HG03066 (cell line): ENCODE measurements around the gene TLE5.
"Not testable (repeated sequence)": the region's sequence is repeated elsewhere in the genome, so short reads cannot be mapped to it uniquely, and the experiment has no call there.

Experiments used
- ATAC-seq: cut with Tn5 transposase; IDR thresholded peaks from one replicate; pipeline ENCODE4 v1.9.1; 2021; ENCODE audit warnings: low read depth; ENCODE audit not compliant: unreplicated experiment

TLE5 gene

DNA sequence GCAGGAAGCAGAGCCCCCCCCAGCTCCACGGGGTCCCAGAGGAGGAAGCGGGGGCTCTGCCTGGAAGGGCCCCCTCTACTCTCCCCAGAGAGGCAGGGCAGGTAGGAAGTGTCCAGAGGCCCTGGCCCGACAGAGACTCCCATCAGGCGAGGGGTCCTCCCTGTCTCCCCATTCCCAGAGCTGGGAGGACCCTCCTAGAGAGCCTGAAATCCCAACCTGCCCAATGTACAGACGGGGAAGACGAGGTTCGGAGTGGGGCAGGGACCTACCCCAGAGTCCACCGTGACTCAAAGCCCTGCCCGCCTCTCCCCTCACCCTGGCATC, 34.4 kb downstream of the TLE5 start:
- no peak for ATAC-seq

DNA sequence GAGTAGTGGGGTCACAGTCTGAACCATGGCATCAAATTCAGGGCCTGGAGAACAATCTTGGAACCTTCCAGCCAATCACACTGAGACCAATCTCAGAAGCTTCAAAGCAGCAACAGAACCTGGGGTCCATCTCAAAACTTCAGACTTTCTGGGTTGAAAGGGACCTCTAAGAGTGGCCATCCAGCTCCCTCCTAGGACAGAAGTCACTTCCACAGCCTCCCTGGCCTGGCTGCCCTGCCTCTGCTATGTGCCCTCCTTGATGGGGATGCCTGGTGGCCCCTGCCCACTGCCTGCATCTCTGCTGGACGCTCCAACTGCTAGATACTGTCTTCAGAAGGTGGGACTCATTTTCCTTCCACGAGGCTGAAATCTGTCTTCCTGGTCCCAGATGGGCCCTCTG, 35.0 kb downstream of the TLE5 start:
- ATAC-seq, result no peak

- no peak for ATAC-seq
These were observed 35.5 kb downstream of the TLE5 start for GRCh38 chr19:3026768-3027167.

- ATAC-seq, result no peak
These were observed 36.8 kb downstream of the TLE5 start for GRCh38 chr19:3025549-3025886.

DNA sequence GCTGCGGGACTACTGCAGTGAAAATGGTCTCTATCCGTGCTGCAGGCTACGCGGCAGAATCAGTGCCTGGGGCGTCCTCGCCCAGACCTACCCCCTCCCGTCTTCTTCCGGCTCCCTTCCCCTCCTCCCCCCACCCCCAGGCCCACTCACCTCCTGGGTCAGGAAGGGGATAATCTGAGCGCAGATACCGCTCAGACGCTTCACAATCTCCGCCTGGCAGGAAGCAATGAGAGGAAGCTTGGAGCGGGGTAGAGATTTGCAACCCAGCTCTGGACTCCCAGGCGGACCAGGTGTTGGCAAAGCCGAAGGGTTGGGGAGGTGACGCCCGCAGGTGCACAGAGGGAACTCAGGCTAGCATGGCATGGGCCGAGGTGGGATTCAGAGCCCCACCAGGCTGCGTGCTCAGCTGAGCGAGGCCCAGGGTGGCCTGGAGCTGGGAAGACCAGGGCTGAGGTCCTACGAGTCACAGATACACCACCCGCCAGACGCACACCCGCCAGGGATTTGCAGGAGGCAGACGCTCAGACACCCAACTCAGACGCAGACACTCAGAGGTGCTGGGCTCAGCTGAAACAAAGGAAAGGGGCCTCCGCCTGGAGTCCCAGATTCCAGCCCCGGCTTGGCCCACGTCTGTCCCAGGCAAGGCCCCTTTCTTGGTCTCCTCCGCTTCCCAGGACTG, 37.3 kb downstream of the TLE5 start:
- ATAC-seq, result no peak

DNA sequence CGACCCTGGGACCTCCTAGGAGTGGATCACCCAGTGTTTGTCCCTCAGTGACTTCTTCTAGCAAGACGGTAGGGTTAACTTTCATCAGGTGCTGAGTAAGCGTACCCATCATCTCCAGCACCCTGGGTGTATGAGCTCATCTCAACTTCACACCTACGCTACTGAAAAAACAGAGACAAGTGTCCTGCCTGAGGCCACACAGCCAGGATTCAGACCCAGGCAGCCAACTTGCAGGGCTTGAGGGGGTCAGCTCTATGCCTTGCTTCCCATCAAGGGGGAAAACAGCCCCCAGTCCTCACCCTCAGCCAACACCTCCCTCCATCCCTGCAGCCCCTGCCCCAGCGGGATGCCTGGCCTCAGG, 37.8 kb downstream of the TLE5 start:
- ATAC-seq, result no peak

DNA sequence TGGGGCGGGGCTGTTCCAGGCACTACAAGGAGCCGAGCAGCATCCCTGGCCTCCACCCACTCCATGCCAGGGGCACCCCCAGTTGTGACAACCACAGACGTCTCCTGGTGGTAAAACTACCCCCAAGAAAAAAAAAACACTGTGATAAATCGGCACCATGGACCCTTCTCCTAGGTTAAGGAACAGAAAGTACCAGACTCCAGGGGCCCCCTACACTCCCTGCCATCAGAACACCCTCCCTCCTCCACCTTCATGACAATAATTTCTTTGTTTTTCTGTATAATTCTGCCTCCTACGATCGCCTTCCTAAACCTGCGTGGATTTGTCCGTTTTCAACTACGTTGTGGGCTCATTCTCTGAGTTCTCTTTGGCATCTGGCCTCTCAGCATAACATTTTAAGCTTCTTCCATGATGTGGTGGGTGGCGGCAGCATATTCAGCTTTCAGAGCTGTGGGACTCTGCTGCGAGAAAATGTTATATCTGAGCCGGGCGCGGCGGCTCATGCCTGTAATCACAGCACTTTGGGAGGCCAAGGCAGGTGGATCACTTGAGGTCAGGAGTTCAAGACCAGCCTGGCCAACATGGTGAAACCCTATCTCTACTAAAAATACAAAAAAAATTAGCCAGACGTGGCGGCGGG, 41.9 kb downstream of the TLE5 start:
- ATAC-seq, result no peak

DNA sequence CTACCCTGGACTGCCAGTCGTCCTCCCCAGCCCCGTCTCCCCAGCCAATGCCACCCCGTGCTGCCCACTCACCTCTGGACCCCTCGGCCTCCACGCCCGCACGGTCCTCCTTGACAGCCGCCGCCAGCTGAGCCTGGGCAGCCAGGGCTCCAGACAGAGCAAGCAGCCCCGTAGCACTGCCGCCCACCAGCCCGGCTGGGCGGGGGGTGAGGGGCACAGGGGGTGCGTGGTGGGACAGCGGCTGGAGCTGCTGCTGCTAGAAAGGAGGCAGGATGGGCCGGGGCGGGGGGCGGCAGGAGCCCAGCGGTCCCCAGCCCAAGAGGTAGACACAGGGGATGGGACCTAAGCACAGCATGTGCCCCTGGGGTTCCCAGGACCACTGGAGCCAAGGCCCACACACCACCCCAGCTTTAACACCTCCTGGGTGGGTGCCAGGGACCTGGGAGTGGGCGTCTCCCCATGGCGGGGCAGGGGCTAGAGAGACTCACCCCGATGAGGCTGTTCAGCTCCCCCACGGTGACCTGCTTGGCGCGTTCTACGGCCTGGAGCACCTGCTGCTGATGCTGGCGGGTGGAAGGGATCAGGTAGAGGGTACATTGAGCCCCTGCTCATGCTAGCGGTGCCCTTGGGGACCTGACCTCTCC, 43.0 kb downstream of the TLE5 start:
- no peak for ATAC-seq

DNA sequence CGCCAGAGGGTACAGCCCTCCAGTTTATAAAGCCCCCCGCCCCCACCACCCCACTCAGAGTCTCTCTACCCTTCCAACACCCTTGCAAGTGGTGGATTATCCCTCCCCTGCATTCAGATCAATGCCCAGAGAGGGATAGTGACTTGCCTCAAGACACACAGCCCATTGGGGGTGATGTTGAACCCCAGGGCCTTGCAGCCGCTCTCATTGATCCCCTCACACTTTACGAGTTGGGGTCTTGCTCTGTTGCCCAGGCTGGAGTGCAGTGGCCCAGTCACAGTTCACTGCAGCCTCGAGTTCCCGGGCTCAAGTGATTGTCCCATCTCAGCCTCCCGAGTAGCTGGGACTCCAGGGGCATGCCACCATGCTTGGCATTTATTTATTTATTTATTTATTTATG, 44.4 kb downstream of the TLE5 start:
- no peak for ATAC-seq

GRCh38 chr19:3015126-3016057, 46.9 kb downstream of the TLE5 start:
- no peak for ATAC-seq

DNA sequence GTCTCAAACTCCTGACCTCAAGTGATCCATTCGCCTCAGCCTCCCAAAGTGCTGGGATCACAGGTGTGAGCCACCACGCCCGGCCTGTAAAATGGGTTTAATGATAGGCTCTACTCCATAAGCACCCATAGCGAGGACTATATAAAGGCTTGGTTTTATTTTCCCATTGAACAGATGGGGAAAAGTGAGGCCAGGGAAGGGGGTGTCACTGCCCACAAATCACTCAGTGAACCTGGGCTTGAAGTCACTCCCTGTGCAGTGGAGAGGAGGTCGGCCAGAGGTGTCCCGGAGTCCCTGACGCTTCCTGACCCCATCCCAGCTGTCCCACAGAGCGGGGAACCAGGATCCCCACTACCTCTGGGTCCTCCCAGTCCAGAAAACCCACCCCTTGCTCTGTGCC, 48.2 kb downstream of the TLE5 start:
- no peak for ATAC-seq

DNA sequence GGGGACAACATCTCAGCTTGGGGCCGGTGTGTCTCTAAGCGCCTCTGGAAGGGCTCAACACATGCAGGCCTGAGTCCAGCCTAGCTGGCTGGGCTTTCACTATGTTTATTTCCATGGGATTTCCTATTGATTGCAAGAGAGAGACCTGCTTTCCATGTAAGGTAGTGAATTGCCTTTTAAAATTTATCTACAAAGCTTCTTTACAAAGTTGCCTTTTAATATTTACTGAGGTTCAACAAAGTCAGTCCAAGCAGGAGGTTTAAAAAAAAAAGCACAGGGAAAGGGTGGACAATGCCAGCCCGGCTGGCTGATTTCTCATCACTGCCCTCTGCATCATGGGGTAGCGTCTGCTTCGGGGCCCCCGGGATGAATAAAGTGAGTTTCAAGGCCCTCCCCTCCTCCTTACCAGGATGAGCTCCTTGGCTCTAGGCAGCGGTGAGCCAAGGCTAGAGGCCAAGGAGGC, 49.0 kb downstream of the TLE5 start:
- no peak for ATAC-seq

GRCh38 chr19:3012621-3013262, 49.6 kb downstream of the TLE5 start:
- ATAC-seq, result no peak

DNA sequence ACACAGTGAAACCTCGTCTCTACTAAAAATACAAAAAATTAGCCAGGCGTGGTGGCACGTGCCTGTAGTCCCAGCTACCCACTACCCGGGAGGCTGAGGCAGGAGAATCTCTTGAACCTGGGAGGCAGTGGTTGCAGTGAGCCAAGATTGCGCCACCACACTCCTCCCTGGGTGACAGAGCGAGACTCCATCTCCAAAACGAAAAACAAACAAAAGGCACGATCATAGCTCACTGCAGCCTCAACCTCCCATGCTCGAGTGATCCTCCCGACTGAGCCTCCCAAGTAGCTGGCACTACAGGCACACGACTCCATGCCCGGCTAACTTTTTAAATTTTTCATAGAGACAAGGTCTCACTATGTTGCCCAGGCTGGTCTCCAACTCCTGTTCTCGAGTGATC, 50.2 kb downstream of the TLE5 start:
- not testable (repeated sequence) for ATAC-seq

GRCh38 chr19:3010871-3011270, 51.4 kb downstream of the TLE5 start:
- ATAC-seq, result no peak

DNA sequence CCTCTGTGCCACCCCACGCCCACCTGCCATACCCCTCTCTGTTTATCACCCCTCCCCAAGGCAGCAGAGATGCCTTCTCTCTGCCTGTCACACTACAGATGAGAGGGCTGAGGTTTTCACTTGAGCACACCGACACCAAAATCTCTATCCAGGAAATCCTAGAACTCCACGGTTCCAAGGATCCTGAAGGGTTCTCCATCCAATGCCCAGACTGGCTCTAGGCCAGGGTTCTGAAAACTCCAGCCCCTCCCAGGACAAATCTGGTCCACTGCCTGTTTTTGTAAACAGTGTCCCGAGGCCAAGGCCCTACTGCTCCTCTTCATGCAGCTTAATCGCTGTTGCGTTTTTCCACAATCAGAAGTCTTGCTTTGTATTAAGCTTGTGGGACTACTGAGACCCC, 53.3 kb downstream of the TLE5 start:
- ATAC-seq, result no peak

GRCh38 chr19:3007975-3008374, 54.3 kb downstream of the TLE5 start:
- no peak for ATAC-seq

DNA sequence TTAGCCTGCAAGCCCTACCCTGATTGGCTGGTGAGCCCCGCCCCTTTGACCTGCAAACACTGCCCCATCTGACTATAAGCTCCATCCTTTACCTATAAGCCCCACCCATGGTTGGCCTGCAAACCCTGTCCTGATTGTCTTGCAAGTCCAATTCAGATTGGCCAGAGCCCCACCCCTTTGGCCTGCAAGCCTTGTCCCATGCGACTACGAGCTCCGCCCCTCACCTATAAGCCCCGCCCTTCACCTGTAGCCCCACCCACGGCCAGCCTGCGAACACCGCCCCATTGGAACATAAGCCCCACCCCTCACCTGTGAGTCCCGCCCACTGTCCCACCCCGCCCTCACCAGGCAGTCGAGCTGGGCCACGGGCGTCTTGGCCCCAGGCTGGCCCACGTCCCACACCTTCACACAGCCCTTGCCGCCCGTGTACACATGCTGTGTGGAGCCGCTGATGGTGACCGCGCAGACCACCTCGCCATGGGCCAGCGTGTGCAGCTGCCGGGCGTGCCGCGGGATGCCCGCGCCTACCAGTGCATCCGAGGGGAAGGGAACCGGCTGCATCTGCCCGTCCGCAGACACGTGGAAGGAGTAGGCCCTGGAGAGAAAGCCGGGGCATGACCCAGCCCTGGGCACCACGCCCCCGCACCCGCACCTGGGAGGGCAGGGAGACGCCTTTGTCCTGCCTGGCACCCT, 56.1 kb downstream of the TLE5 start:
- no peak for ATAC-seq

DNA sequence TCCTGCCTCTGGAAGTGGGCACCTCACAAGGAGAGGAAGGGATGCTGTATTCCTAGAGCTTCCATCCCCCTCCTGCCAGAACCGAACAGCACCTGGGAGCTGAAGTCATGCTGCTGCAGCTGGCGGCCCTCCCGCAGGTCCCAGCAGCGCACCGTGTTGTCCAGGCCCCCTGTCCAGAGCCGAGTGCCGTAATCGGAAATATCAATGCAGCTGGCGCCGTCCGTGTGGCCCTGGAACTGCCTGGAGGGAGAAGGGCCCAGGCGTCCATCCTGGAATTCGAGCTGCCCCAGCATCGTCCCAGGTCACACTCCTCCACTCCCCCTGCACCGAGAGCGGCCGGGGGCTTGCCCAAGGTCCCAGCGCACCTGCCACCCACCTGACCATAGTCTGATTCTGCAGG, 57.0 kb downstream of the TLE5 start:
- no peak for ATAC-seq

- ATAC-seq, result no peak
These were observed 57.8 kb downstream of the TLE5 start for GRCh38 chr19:3004522-3004921.
